SK-N-SH treated with all-trans-retinoic acid at 6 μM for 48 hours (cell line): ENCODE results near the gene ARMC2.

ENCODE experiments used
- ARNTL ChIP-seq: fragments of 450-650 bp; formaldehyde crosslinking; IDR thresholded peaks from 2 replicates; pipeline ENCODE4 v1.5.0; 2020; ENCODE audit warnings: low read depth, mild to moderate bottlenecking, moderate library complexity, borderline replicate concordance
- CSDC2 ChIP-seq: fragments of 250-450 bp; sonication (Bioruptor Pico); IDR thresholded peaks from 2 replicates; pipeline ENCODE4 v1.5.0; 2020; ENCODE audit warnings: mild to moderate bottlenecking, moderate library complexity
- ESRRG ChIP-seq: fragments of 250-450 bp; sonication (Bioruptor Pico); IDR thresholded peaks from 2 replicates; pipeline ENCODE4 v1.6.1; 2021; ENCODE audit warnings: mild to moderate bottlenecking
- GLIS3 ChIP-seq: fragments of 250-450 bp; sonication (Bioruptor Pico); IDR thresholded peaks from 2 replicates; pipeline ENCODE4 v1.5.0; 2020; ENCODE audit warnings: mild to moderate bottlenecking, moderate library complexity
- RARB ChIP-seq: fragments of 250-450 bp; sonication (Bioruptor Pico); IDR thresholded peaks from 2 replicates; pipeline ENCODE4 v1.8.0; 2021; ENCODE audit warnings: mild to moderate bottlenecking, moderate library complexity
- SNAI2 ChIP-seq: fragments of 250-450 bp; sonication (Bioruptor Pico); IDR thresholded peaks from 2 replicates; pipeline ENCODE4 v1.5.0; 2020; ENCODE audit warnings: mild to moderate bottlenecking, moderate library complexity
- TCF4 ChIP-seq: fragments of 250-450 bp; sonication (Bioruptor Pico); IDR thresholded peaks from 2 replicates; pipeline ENCODE4 v1.8.0; 2021; ENCODE audit warnings: mild to moderate bottlenecking, moderate library complexity, borderline replicate concordance
- TSHZ2 ChIP-seq: fragments of 250-450 bp; sonication (Bioruptor Pico); IDR thresholded peaks from 2 replicates; pipeline ENCODE4 v1.5.0; 2020; ENCODE audit warnings: mild to moderate bottlenecking, moderate library complexity
- ZFP3 ChIP-seq: fragments of 250-450 bp; sonication (Bioruptor Pico); IDR thresholded peaks from 2 replicates; pipeline ENCODE4 v1.5.0; 2020; ENCODE audit warnings: mild to moderate bottlenecking, moderate library complexity
- ZFP30 ChIP-seq: fragments of 450-650 bp; formaldehyde crosslinking; IDR thresholded peaks from 2 replicates; pipeline ENCODE4 v1.5.0; 2022; ENCODE audit warnings: mild to moderate bottlenecking, moderate library complexity
- ZNF8 ChIP-seq: fragments of 450-650 bp; formaldehyde crosslinking; IDR thresholded peaks from 2 replicates; pipeline ENCODE4 v1.5.0; 2020; ENCODE audit warnings: mild to moderate bottlenecking, moderate library complexity
- TF ChIP-seq, protein P1 (sequence below): fragments of 250-450 bp; sonication (Bioruptor Pico); IDR thresholded peaks from 2 replicates; pipeline ENCODE4 v1.8.0; 2021; ENCODE audit warnings: low read depth, mild to moderate bottlenecking, moderate library complexity, borderline replicate concordance
- TF ChIP-seq, protein P2 (sequence below): fragments of 250-450 bp; sonication (Bioruptor Pico); IDR thresholded peaks from 2 replicates; pipeline ENCODE4 v1.8.0; 2020; ENCODE audit warnings: mild to moderate bottlenecking, moderate library complexity, borderline replicate concordance
- TF ChIP-seq, protein P3 (sequence below): fragments of 250-450 bp; sonication (Bioruptor Pico); IDR thresholded peaks from 2 replicates; pipeline ENCODE4 v1.5.1; 2020; ENCODE audit warnings: low read depth, mild to moderate bottlenecking, moderate library complexity

GRCh38 chr6:108985301-108985700 is 137.1 kb downstream of the ARMC2 start:
- TF ChIP-seq, protein P1, sequence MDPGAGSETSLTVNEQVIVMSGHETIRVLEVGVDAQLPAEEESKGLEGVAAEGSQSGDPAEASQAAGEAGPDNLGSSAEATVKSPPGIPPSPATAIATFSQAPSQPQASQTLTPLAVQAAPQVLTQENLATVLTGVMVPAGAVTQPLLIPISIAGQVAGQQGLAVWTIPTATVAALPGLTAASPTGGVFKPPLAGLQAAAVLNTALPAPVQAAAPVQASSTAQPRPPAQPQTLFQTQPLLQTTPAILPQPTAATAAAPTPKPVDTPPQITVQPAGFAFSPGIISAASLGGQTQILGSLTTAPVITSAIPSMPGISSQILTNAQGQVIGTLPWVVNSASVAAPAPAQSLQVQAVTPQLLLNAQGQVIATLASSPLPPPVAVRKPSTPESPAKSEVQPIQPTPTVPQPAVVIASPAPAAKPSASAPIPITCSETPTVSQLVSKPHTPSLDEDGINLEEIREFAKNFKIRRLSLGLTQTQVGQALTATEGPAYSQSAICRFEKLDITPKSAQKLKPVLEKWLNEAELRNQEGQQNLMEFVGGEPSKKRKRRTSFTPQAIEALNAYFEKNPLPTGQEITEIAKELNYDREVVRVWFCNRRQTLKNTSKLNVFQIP (CRISPR knock-in tag), result no peak
- TF ChIP-seq, protein P2, sequence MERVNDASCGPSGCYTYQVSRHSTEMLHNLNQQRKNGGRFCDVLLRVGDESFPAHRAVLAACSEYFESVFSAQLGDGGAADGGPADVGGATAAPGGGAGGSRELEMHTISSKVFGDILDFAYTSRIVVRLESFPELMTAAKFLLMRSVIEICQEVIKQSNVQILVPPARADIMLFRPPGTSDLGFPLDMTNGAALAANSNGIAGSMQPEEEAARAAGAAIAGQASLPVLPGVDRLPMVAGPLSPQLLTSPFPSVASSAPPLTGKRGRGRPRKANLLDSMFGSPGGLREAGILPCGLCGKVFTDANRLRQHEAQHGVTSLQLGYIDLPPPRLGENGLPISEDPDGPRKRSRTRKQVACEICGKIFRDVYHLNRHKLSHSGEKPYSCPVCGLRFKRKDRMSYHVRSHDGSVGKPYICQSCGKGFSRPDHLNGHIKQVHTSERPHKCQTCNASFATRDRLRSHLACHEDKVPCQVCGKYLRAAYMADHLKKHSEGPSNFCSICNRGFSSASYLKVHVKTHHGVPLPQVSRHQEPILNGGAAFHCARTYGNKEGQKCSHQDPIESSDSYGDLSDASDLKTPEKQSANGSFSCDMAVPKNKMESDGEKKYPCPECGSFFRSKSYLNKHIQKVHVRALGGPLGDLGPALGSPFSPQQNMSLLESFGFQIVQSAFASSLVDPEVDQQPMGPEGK (CRISPR knock-in tag), result no peak
- TF ChIP-seq ZFP3 (CRISPR knock-in tag) (no peak), TCF4 (CRISPR knock-in tag) (no peak), ARNTL (no peak), ZFP30 (no peak), ZNF8 (CRISPR knock-in tag) (no peak), ESRRG (CRISPR knock-in tag) (no peak), RARB (CRISPR knock-in tag) (no peak), SNAI2 (CRISPR knock-in tag) (no peak), GLIS3 (no peak), TSHZ2 (no peak), CSDC2 (CRISPR knock-in tag) (no peak)
- TF ChIP-seq, protein P3, sequence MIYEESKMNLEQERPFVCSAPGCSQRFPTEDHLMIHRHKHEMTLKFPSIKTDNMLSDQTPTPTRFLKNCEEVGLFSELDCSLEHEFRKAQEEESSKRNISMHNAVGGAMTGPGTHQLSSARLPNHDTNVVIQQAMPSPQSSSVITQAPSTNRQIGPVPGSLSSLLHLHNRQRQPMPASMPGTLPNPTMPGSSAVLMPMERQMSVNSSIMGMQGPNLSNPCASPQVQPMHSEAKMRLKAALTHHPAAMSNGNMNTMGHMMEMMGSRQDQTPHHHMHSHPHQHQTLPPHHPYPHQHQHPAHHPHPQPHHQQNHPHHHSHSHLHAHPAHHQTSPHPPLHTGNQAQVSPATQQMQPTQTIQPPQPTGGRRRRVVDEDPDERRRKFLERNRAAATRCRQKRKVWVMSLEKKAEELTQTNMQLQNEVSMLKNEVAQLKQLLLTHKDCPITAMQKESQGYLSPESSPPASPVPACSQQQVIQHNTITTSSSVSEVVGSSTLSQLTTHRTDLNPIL, result no peak
